HL-60 (cell line): ENCODE results near the gene PCDH15.

ENCODE experiments used
- DNase-seq, 2 experiments: peaks; one replicate each; pipeline ENCODE4 v3.0.0-alpha.2; 2010 to 2020; ENCODE audit warnings: low read depth in 1 of 2, low spot score in 1 of 2
- H3K27ac ChIP-seq: fragments of 250-450 bp; sonication (Bioruptor Pico); replicated peaks from 2 replicates; pipeline ENCODE4 v1.5.1; 2020; ENCODE audit warnings: mild to moderate bottlenecking, moderate library complexity
- H3K27me3 ChIP-seq: fragments of 250-450 bp; sonication (Bioruptor Pico); 2 replicates; pipeline ENCODE4 v1.5.1; 2021; ENCODE audit warnings: mild to moderate bottlenecking, moderate library complexity; ENCODE audit not compliant: insufficient read depth, poor library complexity, severe bottlenecking
- H3K4me3 ChIP-seq: replicated peaks from 2 replicates; pipeline ENCODE4 v1.5.1; 2011; ENCODE audit warnings: mild to moderate bottlenecking, control low read depth, low read length; ENCODE audit not compliant: insufficient read depth
- CTCF ChIP-seq: IDR thresholded peaks from one replicate; pipeline ENCODE4 v1.5.1; 2011; ENCODE audit warnings: low read length, control low read depth, inconsistent platforms; ENCODE audit not compliant: insufficient read depth
- GABPA ChIP-seq: IDR thresholded peaks from 2 replicates; pipeline ENCODE4 v1.6.1; 2012; ENCODE audit warnings: low read depth
- POLR2AphosphoS5 ChIP-seq: IDR thresholded peaks from 2 replicates; pipeline ENCODE4 v1.6.1; 2012; ENCODE audit warnings: low read depth
- REST ChIP-seq: IDR thresholded peaks from 2 replicates; pipeline ENCODE4 v1.6.1; 2012; ENCODE audit warnings: low read depth; ENCODE audit not compliant: insufficient replicate concordance
- SPI1 ChIP-seq: IDR thresholded peaks from 2 replicates; pipeline ENCODE4 v1.6.1; 2012; ENCODE audit warnings: low read depth, mild to moderate bottlenecking, borderline replicate concordance

Gene PCDH15

GRCh38 chr10:54131833-54132232, 669.2 kb downstream of the PCDH15 start:
- no peak for DNase-seq
- Histone ChIP-seq H3K27me3 (no peaks in the 10 kb centered on the region), H3K27ac (no peak overlapping the region), H3K4me3 (no peak overlapping the region)
- no peak for TF ChIP-seq POLR2AphosphoS5
- TF ChIP-seq REST, result no peak
- no peak for TF ChIP-seq CTCF
- TF ChIP-seq SPI1, result no peak
- no peak for TF ChIP-seq GABPA

- Histone ChIP-seq H3K27ac (no peak overlapping the region), H3K27me3 (no peaks in the 10 kb centered on the region), H3K4me3 (no peak overlapping the region)
- no peak for DNase-seq
- no peak for TF ChIP-seq GABPA
- TF ChIP-seq SPI1, result peak; percentile 23; the same call in 1 of the 2 replicates
- no peak for TF ChIP-seq REST
- TF ChIP-seq CTCF, result no peak
Measured at GRCh38 chr10:54130394-54130793, 670.6 kb downstream of the PCDH15 start.

- H3K4me3 ChIP-seq, result no peak overlapping the region
- no peak for DNase-seq
- no peaks in the 10 kb centered on the region for H3K27me3 ChIP-seq
- H3K27ac ChIP-seq, result no peak overlapping the region
- TF ChIP-seq GABPA, result no peak
- no peak for TF ChIP-seq SPI1
- no peak for TF ChIP-seq POLR2AphosphoS5
- TF ChIP-seq REST, result no peak
- TF ChIP-seq CTCF, result no peak
Measured at GRCh38 chr10:54125098-54125747, 675.8 kb downstream of the PCDH15 start.
